Natural killer cell (primary cell): Measurements from ENCODE around the gene ACOT11. TPM values are rescaled to one million over a fixed set of nuclear protein-coding genes. Genes with fewer than 3 reads are reported as not detected.

Source experiments
- ATAC-seq, 3 donors: fragments of 150-1000 bp in 2 of 3; fragments of 200-7000 bp in 1 of 3; cut with Tn5 transposase; 1 replicate in 1 of 3; 2 replicates in 2 of 3; pipeline ENCODE4 v1.10.0; 2021; ENCODE audit warnings: mild to moderate bottlenecking in 2 of 3, moderate library complexity in 2 of 3
- DNase-seq, 2 donors: peaks; one replicate each; pipeline versions ENCODE4 v3.0.0 to v3.0.0-alpha.2; 2013 to 2021; ENCODE audit warnings: mixed read lengths in 1 of 2
- H3K27ac ChIP-seq: one replicate; pipeline ENCODE4 v1.5.1; 2013; ENCODE audit warnings: mild to moderate bottlenecking, low read length
- H3K27me3 ChIP-seq: one replicate; pipeline ENCODE4 v1.6.1; 2013; ENCODE audit warnings: low read length; ENCODE audit not compliant: control insufficient read depth, insufficient read depth
- H3K36me3 ChIP-seq: one replicate; pipeline ENCODE4 v1.6.1; 2013; ENCODE audit warnings: low read length; ENCODE audit not compliant: control insufficient read depth, insufficient read depth
- H3K4me1 ChIP-seq: one replicate; pipeline ENCODE4 v1.6.1; 2013; ENCODE audit warnings: low read length; ENCODE audit not compliant: control insufficient read depth, insufficient read depth
- H3K4me3 ChIP-seq: one replicate; pipeline ENCODE4 v1.5.1; 2013; ENCODE audit warnings: low read length
- H3K9me3 ChIP-seq: one replicate; pipeline ENCODE4 v1.6.1; 2013; ENCODE audit warnings: low read length; ENCODE audit not compliant: control insufficient read depth, insufficient read depth
- H3K27ac Mint-ChIP-seq, 2 donors: one replicate each; pipeline ENCODE4 v1.8.0; 2022; ENCODE audit warnings: mild to moderate bottlenecking in 2 of 2, mixed read lengths in 2 of 2, moderate library complexity in 1 of 2
- H3K27me3 Mint-ChIP-seq, 2 donors: one replicate each; pipeline ENCODE4 v1.8.0; 2022; ENCODE audit warnings: low read depth in 2 of 2, mixed read lengths in 2 of 2
- H3K36me3 Mint-ChIP-seq: one replicate; pipeline ENCODE4 v1.8.0; 2022; ENCODE audit warnings: mixed read lengths
- H3K4me1 Mint-ChIP-seq, 2 donors: one replicate each; pipeline ENCODE4 v1.8.0; 2022; ENCODE audit warnings: mixed read lengths in 2 of 2
- H3K4me3 Mint-ChIP-seq: one replicate; pipeline ENCODE4 v1.8.0; 2022; ENCODE audit warnings: mild to moderate bottlenecking, moderate library complexity, mixed read lengths
- H3K9me3 Mint-ChIP-seq, 2 donors: one replicate each; pipeline ENCODE4 v1.8.0; 2022; ENCODE audit warnings: mixed read lengths in 2 of 2
- CTCF ChIP-seq: fragments of 200-600 bp; IDR thresholded peaks from one replicate; pipeline ENCODE4 v1.8.0; 2022; ENCODE audit warnings: antibody characterized with exemption
- WGBS: methylation state at CpG from one replicate; pipeline ENCODE4 v1.1.7; 2013; ENCODE audit warnings: missing lambda C conversion rate; ENCODE audit not compliant: insufficient coverage; 5-methylcytosine and 5-hydroxymethylcytosine counted together
- intact Hi-C: fragments of 100-400 bp; cut with micrococcal nuclease; formaldehyde crosslinking; loops from one replicate; pipeline ENCODE4 v1.14.2; 2022
- total RNA-seq, 4 donors: library from RNA; stranded (reverse); fragments of 120-200 nt in 1 of 4; gene quantifications; one replicate each; pipeline versions ENCODE4 v1.2.3 to v1.2.4, GENCODE V29; 2013 to 2022

ACOT11 gene
- total RNA-seq, 3 donors from 2014 or later (not counting 1 experiment from before 2014, with no cell fraction given), result 0.61 to 1.2 (median 0.85) TPM

- DNase-seq, result no peak
- Histone ChIP-seq H3K4me1 (peaks cover 9% of the 10 kb centered on the region), H3K27me3 (no peaks in the 10 kb centered on the region), H3K4me3 (no peak overlapping the region), H3K9me3 (no peaks in the 10 kb centered on the region), H3K36me3 (no peaks in the 10 kb centered on the region), H3K27ac (no peak overlapping the region)
- 77% methylated on average over 10 of the region's 10 CpGs for WGBS
- H3K9me3 Mint-ChIP-seq, result no peaks in the 10 kb centered on the region
- no peak overlapping the region for H3K27ac Mint-ChIP-seq
- TF ChIP-seq CTCF, result no peak
- intact Hi-C loops, result no loop called here
- no peak overlapping the region for H3K4me3 Mint-ChIP-seq
- no peak for ATAC-seq
- peaks cover 15 to 17% of the 10 kb centered on the region in 2 donors for H3K4me1 Mint-ChIP-seq
- H3K27me3 Mint-ChIP-seq, result peaks cover 0 to 7% of the 10 kb centered on the region in 2 donors
- no peaks in the 10 kb centered on the region for H3K36me3 Mint-ChIP-seq
These were observed 1.2 kb upstream of the ACOT11 start for GRCh38 chr1:54546651-54547401.

DNA sequence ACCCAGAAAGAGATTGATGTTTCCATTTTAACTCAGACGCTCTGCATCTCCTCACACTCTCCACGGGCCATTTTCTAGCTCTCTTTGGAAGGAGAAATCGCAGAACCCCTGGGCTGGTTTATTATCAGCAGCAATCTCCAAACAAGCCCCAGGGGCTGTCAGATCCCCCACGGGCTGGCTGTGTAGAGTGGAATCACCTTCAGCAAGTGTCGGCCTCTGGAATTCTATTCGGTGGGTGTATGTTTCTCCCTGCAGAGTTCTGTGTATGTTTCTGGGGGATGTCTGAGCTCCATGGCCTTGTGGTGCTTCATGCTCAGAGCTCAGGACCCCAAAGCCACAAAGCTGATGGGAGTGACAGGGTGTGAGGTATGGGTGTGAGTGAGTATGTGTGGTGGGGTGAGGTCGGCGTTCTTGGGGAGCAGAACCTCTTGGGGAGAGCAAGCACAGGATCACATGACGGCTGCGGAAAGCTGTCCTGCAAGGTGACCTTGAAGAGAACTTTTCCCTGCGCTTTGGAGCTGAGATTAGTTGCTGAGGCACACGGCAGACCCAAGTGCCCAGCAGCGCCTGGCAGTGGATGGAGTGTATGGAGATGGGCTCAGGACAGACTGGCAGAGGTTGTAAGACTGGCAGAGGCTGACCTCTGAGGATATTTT, 489 bp downstream of the ACOT11 start:
- DNase-seq (no peak), ATAC-seq (no peak)
- no peaks in the 10 kb centered on the region for H3K36me3 Mint-ChIP-seq
- H3K4me1 Mint-ChIP-seq, result peaks cover 2 to 5% of the 10 kb centered on the region in 2 donors
- intact Hi-C loops, result no loop called here
- Histone ChIP-seq H3K36me3 (no peaks in the 10 kb centered on the region), H3K4me3 (no peak overlapping the region), H3K9me3 (no peaks in the 10 kb centered on the region), H3K4me1 (no peaks in the 10 kb centered on the region), H3K27me3 (no peaks in the 10 kb centered on the region), H3K27ac (no peak overlapping the region)
- no peak overlapping the region for H3K27ac Mint-ChIP-seq
- no peak for TF ChIP-seq CTCF
- peaks cover 0 to 7% of the 10 kb centered on the region in 2 donors for H3K27me3 Mint-ChIP-seq
- no peaks in the 10 kb centered on the region for H3K9me3 Mint-ChIP-seq
- no peak overlapping the region for H3K4me3 Mint-ChIP-seq
- 60% methylated on average over 13 of the region's 13 CpGs for WGBS

- Histone ChIP-seq H3K36me3 (no peaks in the 10 kb centered on the region), H3K27me3 (no peaks in the 10 kb centered on the region), H3K9me3 (no peaks in the 10 kb centered on the region), H3K4me3 (no peak overlapping the region), H3K4me1 (no peaks in the 10 kb centered on the region), H3K27ac (no peak overlapping the region)
- ATAC-seq (no peak), DNase-seq (no peak)
- Mint-ChIP-seq H3K9me3 (no peaks in the 10 kb centered on the region), H3K4me1 (peaks cover 0 to 5% of the 10 kb centered on the region in 2 donors), H3K27me3 (peaks cover 0 to 7% of the 10 kb centered on the region in 2 donors), H3K36me3 (no peaks in the 10 kb centered on the region), H3K27ac (no peak overlapping the region), H3K4me3 (no peak overlapping the region)
- 86% methylated on average over 13 of the region's 13 CpGs for WGBS
- TF ChIP-seq CTCF, result no peak
- intact Hi-C loops, result no loop called here
These were observed 1.3 kb downstream of the ACOT11 start for GRCh38 chr1:54549181-54549924.
